NCI-H345 (cell line): ENCODE measurements around the gene TNRC6B.
"Not testable (repeated sequence)": the region's sequence is repeated elsewhere in the genome, so short reads cannot be mapped to it uniquely, and the experiment has no call there.

Experiments
- DNase-seq: peaks from one replicate; lab custom pipeline; 2025; lab: John Stamatoyannopoulos, UW

The TNRC6B gene, protein sequence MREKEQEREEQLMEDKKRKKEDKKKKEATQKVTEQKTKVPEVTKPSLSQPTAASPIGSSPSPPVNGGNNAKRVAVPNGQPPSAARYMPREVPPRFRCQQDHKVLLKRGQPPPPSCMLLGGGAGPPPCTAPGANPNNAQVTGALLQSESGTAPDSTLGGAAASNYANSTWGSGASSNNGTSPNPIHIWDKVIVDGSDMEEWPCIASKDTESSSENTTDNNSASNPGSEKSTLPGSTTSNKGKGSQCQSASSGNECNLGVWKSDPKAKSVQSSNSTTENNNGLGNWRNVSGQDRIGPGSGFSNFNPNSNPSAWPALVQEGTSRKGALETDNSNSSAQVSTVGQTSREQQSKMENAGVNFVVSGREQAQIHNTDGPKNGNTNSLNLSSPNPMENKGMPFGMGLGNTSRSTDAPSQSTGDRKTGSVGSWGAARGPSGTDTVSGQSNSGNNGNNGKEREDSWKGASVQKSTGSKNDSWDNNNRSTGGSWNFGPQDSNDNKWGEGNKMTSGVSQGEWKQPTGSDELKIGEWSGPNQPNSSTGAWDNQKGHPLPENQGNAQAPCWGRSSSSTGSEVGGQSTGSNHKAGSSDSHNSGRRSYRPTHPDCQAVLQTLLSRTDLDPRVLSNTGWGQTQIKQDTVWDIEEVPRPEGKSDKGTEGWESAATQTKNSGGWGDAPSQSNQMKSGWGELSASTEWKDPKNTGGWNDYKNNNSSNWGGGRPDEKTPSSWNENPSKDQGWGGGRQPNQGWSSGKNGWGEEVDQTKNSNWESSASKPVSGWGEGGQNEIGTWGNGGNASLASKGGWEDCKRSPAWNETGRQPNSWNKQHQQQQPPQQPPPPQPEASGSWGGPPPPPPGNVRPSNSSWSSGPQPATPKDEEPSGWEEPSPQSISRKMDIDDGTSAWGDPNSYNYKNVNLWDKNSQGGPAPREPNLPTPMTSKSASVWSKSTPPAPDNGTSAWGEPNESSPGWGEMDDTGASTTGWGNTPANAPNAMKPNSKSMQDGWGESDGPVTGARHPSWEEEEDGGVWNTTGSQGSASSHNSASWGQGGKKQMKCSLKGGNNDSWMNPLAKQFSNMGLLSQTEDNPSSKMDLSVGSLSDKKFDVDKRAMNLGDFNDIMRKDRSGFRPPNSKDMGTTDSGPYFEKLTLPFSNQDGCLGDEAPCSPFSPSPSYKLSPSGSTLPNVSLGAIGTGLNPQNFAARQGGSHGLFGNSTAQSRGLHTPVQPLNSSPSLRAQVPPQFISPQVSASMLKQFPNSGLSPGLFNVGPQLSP (N-terminal part only)

DNA sequence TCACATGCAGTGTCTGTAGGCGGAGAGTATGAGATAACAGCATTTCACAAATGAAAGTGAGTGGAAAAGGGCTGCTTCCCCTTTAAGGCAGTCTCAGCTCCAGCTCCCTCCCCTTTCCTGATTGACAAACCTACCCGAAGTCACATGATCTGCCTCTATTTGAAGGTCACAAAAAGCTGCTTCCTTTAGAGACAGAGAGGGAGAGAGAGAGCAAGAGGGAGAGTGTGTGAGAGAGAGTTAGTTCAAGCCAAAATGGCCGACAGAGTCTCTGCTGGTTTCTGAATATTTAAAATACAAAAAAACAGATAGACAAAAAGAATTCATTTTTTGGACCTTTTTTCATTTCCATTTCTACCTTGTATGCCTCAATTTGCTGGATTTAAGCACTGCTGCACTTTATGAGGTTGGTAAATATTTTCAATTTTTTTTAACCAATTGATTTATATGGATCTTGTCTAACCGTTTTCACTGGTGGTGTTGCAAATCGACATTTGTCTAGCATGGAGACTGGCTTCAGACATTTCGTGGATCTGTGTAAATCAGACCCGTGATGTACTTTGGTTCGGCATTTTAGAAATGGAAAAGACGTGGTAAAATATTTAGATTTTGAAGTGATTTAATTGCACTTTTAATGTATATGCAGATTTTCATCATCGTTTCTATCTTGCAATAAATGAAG is at the start of gene TNRC6B:
TNRC6B (plus strand) TSS at position 188 of the 679 bp plus-strand sequence; CDS start at position 399, 211 bp downstream.
- peak; percentile 91 for DNase-seq

GRCh38 chr22:40128989-40129388 is 48.7 kb upstream of the TNRC6B start:
- DNase-seq, result no peak

DNA sequence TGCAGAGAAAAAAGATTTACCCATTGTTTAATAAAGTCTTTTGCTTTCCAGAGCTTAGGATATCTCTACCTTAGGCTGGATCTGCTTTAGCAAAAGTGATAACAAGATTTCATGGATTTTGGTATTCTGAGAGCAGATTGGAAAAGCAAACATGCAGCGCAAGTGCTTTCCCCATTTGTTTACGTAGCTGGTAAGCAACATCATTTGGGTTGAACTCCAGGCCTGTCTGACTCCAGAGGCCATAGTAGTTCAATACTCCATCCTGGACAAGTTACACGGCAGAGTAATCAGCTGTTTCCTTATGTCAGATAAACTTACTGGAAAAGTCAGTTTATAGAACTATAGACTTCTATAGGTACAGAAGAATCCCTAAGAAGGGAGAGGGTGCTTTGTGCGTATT is 40.6 kb upstream of the TNRC6B start:
- no peak for DNase-seq

GRCh38 chr22:40138866-40139265 is 38.9 kb upstream of the TNRC6B start:
- no peak for DNase-seq

DNA sequence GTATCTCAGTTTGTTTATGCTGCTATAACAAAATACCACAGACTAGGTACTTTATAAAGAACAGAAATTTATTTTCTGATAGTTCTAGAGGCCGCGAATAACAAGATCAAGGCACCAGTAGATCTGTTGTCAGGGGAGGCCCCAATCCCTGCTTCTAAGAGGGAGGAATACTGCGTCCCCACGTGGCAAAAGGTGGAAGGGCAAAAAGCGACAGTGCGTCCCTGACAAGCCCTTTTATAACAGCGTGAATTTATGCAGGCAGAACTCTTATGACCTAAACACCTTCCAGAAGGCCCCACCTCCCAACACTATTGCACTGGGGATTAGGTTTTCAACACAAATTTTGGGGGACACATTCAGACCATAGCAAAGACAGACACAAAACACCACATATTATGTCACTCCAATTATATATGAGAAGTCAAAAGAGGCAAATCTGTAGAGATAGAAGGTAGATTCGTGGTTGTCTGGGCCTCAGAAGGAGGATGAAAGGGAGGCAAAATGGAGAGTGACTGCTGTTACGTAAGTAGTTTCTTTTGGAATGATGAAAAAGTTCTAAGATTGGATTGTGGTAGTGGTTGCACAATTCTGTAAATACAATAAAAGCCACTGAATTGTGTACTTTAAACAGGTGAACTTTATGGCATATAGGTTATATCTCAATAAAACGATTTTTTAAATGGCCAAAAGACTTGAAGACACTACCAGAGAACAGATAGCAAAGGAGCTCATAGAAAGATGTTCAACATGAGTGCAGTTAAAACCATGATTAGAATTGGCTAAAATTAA is 30.1 kb upstream of the TNRC6B start:
- DNase-seq, result no peak

DNA sequence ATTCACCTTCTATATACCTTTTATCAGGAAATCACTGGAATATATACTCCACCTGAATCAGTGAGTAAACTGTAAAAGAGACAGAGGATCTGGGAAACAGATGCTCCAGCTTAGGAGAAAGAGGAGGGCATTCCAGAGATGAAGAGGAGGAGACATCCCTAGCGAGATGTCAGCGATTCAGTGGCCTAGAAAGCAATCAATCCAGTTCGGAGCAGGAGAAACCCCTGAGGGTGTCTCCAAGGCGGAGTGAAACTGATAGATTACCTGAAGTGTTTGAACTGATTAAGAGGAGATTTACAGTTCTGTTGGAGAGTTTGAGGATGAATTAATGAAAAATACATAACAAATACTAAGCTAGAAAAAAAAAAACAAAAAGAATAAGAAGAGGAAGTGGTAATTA is 24.5 kb upstream of the TNRC6B start:
- no peak for DNase-seq

- no peak for DNase-seq
Observed at GRCh38 chr22:40153705-40154104, 24.0 kb upstream of the TNRC6B start.

DNA sequence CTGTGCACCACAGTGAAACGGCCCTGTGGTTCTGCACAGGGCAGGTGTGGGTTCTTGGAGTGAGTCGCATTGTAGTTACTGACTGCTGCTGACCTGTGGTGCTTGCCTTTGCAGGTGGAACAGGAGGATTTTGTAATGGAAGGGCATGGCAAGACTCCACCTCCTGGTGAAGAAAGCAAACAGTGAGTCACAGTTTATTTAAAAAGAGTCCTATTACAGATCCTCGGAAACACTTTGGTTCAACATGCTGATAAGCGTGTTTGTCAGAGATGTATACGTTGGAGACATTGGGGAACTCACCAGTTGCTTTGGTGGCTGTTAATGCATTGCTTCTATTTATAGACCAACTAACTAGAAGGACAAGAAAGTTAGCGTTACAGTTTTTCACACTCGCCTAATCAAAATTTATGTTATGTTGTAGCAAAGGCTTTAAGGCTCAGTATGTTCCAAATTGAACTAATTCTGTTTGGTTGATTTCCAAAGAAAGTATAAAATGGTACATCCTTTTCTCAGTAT is 21.7 kb upstream of the TNRC6B start:
- DNase-seq, result peak; percentile 80

GRCh38 chr22:40156682-40157081 is 21.0 kb upstream of the TNRC6B start:
- not testable (repeated sequence) for DNase-seq

DNA sequence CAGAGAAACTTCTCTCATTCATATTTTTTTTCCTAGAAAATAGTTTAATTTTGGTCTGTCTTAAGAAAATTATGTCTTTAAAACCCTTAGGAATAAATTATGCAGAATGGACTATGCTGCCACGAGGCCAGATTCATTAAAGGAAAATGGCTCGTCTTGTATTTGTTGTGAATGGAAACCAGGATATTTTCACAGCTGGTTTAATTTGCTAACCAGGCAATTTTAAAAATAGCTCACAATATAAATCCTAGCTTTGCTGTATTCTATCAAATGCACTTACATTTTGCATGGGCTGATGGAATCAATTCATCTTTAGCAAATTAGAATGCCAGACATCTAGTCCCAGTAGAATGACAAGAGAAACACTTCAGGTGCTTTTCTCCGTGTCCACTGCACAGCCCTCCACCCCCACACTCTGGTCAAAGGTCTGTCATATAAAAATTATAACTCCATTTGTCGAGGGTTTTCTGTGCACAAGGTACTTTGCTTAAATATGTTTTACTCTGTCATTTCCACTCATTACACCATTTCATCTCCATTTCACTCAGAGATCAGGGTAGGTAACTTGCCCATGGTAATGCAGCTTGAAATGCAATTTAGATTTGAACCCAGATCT is 20.3 kb upstream of the TNRC6B start:
- no peak for DNase-seq

- DNase-seq, result no peak
Observed at GRCh38 chr22:40161194-40161593, 16.5 kb upstream of the TNRC6B start.

DNA sequence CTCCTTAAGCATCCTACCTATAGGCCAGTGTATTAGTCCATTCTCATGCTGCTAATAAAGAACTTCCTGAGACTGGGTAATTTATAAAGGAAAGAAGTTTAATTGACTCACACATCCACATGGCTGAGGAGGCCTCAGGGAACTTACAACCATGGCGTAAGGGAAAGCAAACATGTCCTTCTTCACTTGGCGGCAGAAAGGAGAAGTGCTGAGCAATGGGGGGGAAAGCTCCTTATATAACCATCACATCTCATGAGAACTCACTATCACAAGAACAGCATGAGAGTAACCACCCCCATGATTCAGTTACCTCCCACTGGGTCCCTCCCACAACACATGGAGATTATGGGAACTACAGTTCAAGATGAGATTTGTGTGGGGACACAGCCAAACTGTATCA is 12.2 kb upstream of the TNRC6B start:
- not testable (repeated sequence) for DNase-seq

- no peak for DNase-seq
Observed at GRCh38 chr22:40175611-40176244, 2.0 kb upstream of the TNRC6B start.

GRCh38 chr22:40176921-40177737 is 596 bp upstream of the TNRC6B start:
- DNase-seq, result peak; percentile 19

GRCh38 chr22:40178417-40179409 is 988 bp downstream of the TNRC6B start:
- peak; percentile 27 for DNase-seq

DNA sequence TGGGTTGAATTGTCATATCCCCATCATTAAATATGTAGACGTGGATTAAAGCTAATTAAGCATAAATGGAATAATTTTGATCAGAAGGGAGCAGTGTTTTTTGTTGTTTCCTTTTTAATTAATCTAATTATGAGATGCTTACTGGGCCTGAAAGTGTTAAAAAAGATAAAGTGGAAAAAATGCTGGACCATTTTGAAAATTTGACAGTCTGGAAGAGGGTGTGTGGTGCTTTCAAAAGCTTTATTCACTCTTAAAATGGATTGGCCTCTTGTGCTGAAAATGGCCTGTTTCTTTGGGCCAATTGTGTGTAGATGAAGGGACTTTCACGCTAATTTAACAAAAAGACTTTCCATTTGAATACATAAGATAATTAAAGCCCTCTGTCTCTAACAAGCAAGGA is 1.8 kb downstream of the TNRC6B start:
- no peak for DNase-seq

- DNase-seq, result no peak
Observed at GRCh38 chr22:40180403-40180802, 2.7 kb downstream of the TNRC6B start.
